Measurements from ENCODE around the gene DYNLT3. TPM values are rescaled to one million over a fixed set of nuclear protein-coding genes. Genes with fewer than 3 reads are reported as not detected.

The DYNLT3 gene
- total RNA-seq, 1 experiment from 2014 or later = 5.7 TPM

GRCh38 chrX:37887347-37887746, 40.0 kb upstream of the DYNLT3 start:
- Histone ChIP-seq H3K23me2 (ENCODE audit: insufficient read length, low read depth, low read length, poor library complexity, severe bottlenecking) (no peaks in the 10 kb centered on the region), H3K14ac (ENCODE audit: insufficient read depth, low read length) (no peak overlapping the region), H3K18ac (ENCODE audit: insufficient read length, low read depth, low read length) (no peak overlapping the region), H4K91ac (ENCODE audit: insufficient read length, low read depth, low read length) (no peak overlapping the region), H3K4ac (ENCODE audit: low read depth, low read length) (no peak overlapping the region), H3K79me2 (ENCODE audit: insufficient read depth, low read length) (no peaks in the 10 kb centered on the region), H4K8ac (replicated peaks; ENCODE audit: insufficient read length, low read depth, low read length) (no peak overlapping the region), H2BK15ac (ENCODE audit: low read depth, low read length) (no peak overlapping the region), H3K27ac (ENCODE audit: insufficient read length, low read depth, low read length) (no peak overlapping the region), H4K20me1 (ENCODE audit: control insufficient read depth, insufficient read depth, insufficient read length) (no peaks in the 10 kb centered on the region), H3K27me3 (ENCODE audit: insufficient read depth, low read length) (no peaks in the 10 kb centered on the region), H2BK5ac (ENCODE audit: insufficient read length, low read length) (no peak overlapping the region), H3K9ac (ENCODE audit: extremely low read depth, insufficient read length, low read length) (no peak overlapping the region), H3K4me1 (ENCODE audit: insufficient read depth, low read length) (no peaks in the 10 kb centered on the region), H2BK20ac (ENCODE audit: low read depth, low read length, poor library complexity, severe bottlenecking) (no peak overlapping the region), H2BK120ac (ENCODE audit: low read depth, low read length, poor library complexity, severe bottlenecking) (no peak overlapping the region), H2BK12ac (ENCODE audit: insufficient read length, low read depth, low read length) (no peak overlapping the region), H3K9me3 (ENCODE audit: control insufficient read depth, low read depth, low read length) (no peaks in the 10 kb centered on the region), H3K56ac (ENCODE audit: insufficient read length, low read depth, low read length) (no peak overlapping the region), H3T11ph (ENCODE audit: low read length) (no peak overlapping the region), H2AK5ac (ENCODE audit: insufficient read length, low read length) (no peak overlapping the region), H3K23ac (ENCODE audit: insufficient read length, low read depth, low read length) (no peak overlapping the region), H2AFZ (ENCODE audit: low read length) (no peak overlapping the region), H4K5ac (ENCODE audit: insufficient read length, low read depth, low read length) (no peak overlapping the region), H3K79me1 (ENCODE audit: insufficient read depth, low read depth, low read length, poor library complexity, severe bottlenecking) (no peaks in the 10 kb centered on the region), H3K4me2 (ENCODE audit: insufficient read depth, insufficient read length, low read length) (no peak overlapping the region)
- H3K4me3 Mint-ChIP-seq = no peak overlapping the region
- H3K27me3 Mint-ChIP-seq (ENCODE audit: low read depth) = no peaks in the 10 kb centered on the region
- no peak for DNase-seq
- WGBS (ENCODE audit: extremely low coverage, insufficient read length, low lambda C conversion rate) = no CpG with 5 or more reads among the region's 1 CpG
- H3K4me1 Mint-ChIP-seq = peaks cover 1 to 3% of the 10 kb centered on the region in 2 experiments; a peak in 3 of 4 replicates
- H3K9me3 Mint-ChIP-seq = peaks cover 48 to 51% of the 10 kb centered on the region in 2 experiments
- peaks cover 0 to 2% (median 0%) of the 10 kb centered on the region in 3 experiments; a peak in 5 of 7 replicates for H3K36me3 Mint-ChIP-seq (ENCODE audit: insufficient read depth in 1 of 3, low read depth in 3 of 3)
- no peak overlapping the region for H3K27ac Mint-ChIP-seq
- TF ChIP-seq CTCF (conservative IDR thresholded peaks at IDR 0.05) = no peak
